NT2/D1 (cell line): ENCODE data around the gene B4GALNT1.
"Not testable (repeated sequence)": the region's sequence is repeated elsewhere in the genome, so short reads cannot be mapped to it uniquely, and the experiment has no call there.

ENCODE experiments used
- DNase-seq: peaks from one replicate; pipeline ENCODE4 v3.0.0-alpha.2; 2011; ENCODE audit warnings: low read depth, low spot score
- H3K27me3 ChIP-seq: 2 replicates; pipeline ENCODE4 v1.6.0; 2011; ENCODE audit warnings: mild to moderate bottlenecking; ENCODE audit not compliant: insufficient read length, insufficient read depth
- H3K36me3 ChIP-seq: 2 replicates; pipeline ENCODE4 v1.6.1; 2011; ENCODE audit warnings: mild to moderate bottlenecking, low read length, mixed read lengths; ENCODE audit not compliant: insufficient read depth, insufficient read length
- H3K4me1 ChIP-seq: 2 replicates; pipeline ENCODE4 v1.5.1; 2011; ENCODE audit not compliant: insufficient read depth, insufficient read length
- H3K4me3 ChIP-seq: 2 replicates; pipeline ENCODE4 v1.5.1; 2011; ENCODE audit warnings: low read depth; ENCODE audit not compliant: insufficient read length
- H3K9ac ChIP-seq: 2 replicates; pipeline ENCODE4 v1.6.0; 2011; ENCODE audit warnings: low read depth; ENCODE audit not compliant: insufficient read length
- H3K9me3 ChIP-seq: 2 replicates; pipeline ENCODE4 v1.5.1; 2011; ENCODE audit warnings: mild to moderate bottlenecking, low read length; ENCODE audit not compliant: insufficient read depth
- SUZ12 ChIP-seq: IDR thresholded peaks from 2 replicates; pipeline ENCODE4 v1.6.1; 2011; ENCODE audit not compliant: insufficient read length, insufficient read depth; ENCODE audit errors: extremely low read depth
- YY1 ChIP-seq: IDR thresholded peaks from 2 replicates; pipeline ENCODE4 v1.6.1; 2011; ENCODE audit not compliant: insufficient read length, insufficient read depth
- ZNF274 ChIP-seq: IDR thresholded peaks from 2 replicates; pipeline ENCODE4 v1.6.1; 2011; ENCODE audit warnings: mild to moderate bottlenecking, low read depth, low read length

B4GALNT1 gene

GRCh38 chr12:57621497-57622292 lies 11.3 kb downstream of the B4GALNT1 start:
- Histone ChIP-seq H3K9me3 (no peaks in the 10 kb centered on the region), H3K36me3 (peaks cover 57% of the 10 kb centered on the region), H3K27me3 (no peaks in the 10 kb centered on the region), H3K9ac (peak overlapping the region; percentile 3), H3K4me1 (peaks cover 3% of the 10 kb centered on the region), H3K4me3 (no peak overlapping the region)
- TF ChIP-seq SUZ12 (no peak), ZNF274 (no peak), YY1 (no peak)
- no peak for DNase-seq

DNA sequence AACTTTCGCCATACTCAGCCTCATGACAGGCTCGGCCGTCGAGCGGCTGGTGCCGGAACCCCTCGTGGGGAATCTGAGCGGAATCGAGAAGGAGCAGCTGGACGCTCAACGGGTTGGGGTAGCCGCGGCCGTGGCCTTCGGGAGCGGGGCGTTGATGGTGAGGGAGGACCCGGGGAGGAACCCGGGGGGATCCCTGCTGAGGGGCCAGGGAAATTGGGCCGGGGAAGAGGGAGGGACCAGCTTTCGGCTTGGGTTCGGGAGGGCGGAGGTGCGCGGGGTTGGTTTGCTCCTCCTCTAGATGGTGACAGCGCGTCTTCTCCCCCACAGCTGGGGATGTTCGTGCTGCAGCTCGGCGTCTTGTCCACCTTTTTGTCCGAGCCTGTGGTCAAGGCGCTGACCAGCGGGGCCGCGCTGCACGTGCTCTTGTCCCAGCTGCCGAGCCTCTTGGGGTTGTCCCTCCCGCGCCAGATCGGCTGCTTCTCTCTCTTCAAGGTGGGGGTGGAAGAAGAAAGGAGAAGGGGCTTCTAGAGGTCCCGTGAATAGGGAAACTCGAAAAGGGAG lies 12.0 kb downstream of the B4GALNT1 start:
- H3K9ac ChIP-seq = no peak overlapping the region
- H3K4me3 ChIP-seq = no peak overlapping the region
- no peak for DNase-seq
- TF ChIP-seq ZNF274 (no peak), YY1 (no peak), SUZ12 (no peak)
- H3K27me3 ChIP-seq = no peaks in the 10 kb centered on the region
- no peaks in the 10 kb centered on the region for H3K9me3 ChIP-seq
- H3K36me3 ChIP-seq = peaks cover 57% of the 10 kb centered on the region
- H3K4me1 ChIP-seq = peaks cover 3% of the 10 kb centered on the region

DNA sequence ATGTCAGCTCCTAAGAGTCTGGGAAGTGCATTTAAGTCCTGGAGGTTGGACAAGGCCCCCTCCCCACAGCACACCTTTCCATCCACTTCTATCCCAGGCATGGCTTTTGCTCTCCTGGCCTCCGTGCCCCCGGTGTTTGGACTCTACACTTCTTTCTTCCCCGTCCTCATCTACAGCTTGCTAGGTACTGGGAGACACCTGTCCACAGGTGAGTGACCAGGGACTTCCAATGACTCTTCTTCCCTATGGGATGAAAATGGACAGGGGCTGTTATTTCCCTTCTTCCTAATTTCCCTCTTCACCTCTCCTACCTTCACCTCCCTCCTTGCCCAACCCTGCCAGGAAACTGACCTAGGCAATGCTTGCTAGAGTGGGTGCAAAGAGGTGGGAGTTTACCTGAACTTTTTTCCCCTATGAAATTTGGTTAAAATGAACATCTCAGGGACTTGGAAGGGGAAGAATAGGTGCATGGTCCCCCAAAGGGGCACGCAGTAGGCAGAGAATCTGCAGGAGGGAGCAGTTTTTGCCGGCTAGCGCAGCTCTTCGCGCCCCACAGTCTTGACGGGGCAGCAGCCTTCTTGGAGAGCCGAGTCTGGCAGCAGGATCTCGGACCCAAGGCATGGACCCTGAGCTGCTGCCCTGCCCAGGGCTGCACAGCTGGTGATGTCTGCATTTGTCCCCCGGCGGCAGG lies 12.6 kb downstream of the B4GALNT1 start:
- Histone ChIP-seq H3K36me3 (peaks cover 57% of the 10 kb centered on the region), H3K27me3 (no peaks in the 10 kb centered on the region), H3K4me3 (no peak overlapping the region)

GRCh38 chr12:57619434-57620244 lies 13.4 kb downstream of the B4GALNT1 start:
- Histone ChIP-seq H3K9ac (no peak overlapping the region), H3K36me3 (peaks cover 57% of the 10 kb centered on the region), H3K27me3 (no peaks in the 10 kb centered on the region), H3K4me1 (peaks cover 3% of the 10 kb centered on the region), H3K4me3 (no peak overlapping the region), H3K9me3 (no peaks in the 10 kb centered on the region)
- no peak for DNase-seq
- TF ChIP-seq SUZ12 = no peak
- TF ChIP-seq YY1 = no peak
- no peak for TF ChIP-seq ZNF274

More for the DNA sequence above, 12.6 kb downstream of the B4GALNT1 start:
- no peak for TF ChIP-seq ZNF274
- no peak for TF ChIP-seq YY1
- no peak for TF ChIP-seq SUZ12
- H3K9ac ChIP-seq = no peak overlapping the region
- no peaks in the 10 kb centered on the region for H3K9me3 ChIP-seq
- DNase-seq = no peak
- peaks cover 3% of the 10 kb centered on the region for H3K4me1 ChIP-seq

DNA sequence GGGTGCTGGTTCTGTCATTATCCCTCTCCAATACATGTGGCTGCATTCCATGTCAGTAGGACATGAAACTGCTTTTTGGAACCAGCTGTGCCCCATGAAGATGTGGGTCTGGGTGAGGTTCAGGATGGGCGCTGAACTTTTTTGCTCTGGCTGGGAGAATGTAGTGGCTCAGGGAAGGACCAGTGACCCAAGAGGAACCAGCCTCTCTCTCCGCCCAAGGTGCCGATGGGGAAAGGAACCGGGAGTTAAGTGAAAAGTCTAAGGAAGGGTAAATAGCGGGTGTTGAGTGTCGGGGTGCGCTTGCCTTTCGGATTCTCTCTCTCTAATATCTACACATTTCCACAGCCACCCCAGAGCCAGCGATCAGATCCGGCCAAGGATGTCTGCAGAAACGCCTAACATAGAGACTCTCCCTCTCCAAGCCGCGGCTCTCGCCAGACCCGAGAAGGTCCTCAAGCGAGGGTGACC lies 14.0 kb downstream of the B4GALNT1 start:
- Histone ChIP-seq H3K9me3 (no peaks in the 10 kb centered on the region), H3K4me3 (no peak overlapping the region), H3K27me3 (no peaks in the 10 kb centered on the region), H3K4me1 (peaks cover 8% of the 10 kb centered on the region), H3K9ac (no peak overlapping the region), H3K36me3 (peaks cover 58% of the 10 kb centered on the region)
- TF ChIP-seq YY1 = no peak
- no peak for TF ChIP-seq SUZ12
- TF ChIP-seq ZNF274 = no peak
- no peak for DNase-seq

- not testable (repeated sequence) for DNase-seq, H3K9ac ChIP-seq, H3K27me3 ChIP-seq, H3K9me3 ChIP-seq, H3K4me3 ChIP-seq
- H3K36me3 ChIP-seq = peaks cover 64% of the 10 kb centered on the region
- peaks cover 13% of the 10 kb centered on the region for H3K4me1 ChIP-seq
These were observed 14.6 kb downstream of the B4GALNT1 start for GRCh38 chr12:57618431-57618830.
